Renal cortex interstitium (tissue), 11 donors: Measurements from ENCODE around the gene IDH2. TPM values are rescaled to one million over a fixed set of nuclear protein-coding genes. Genes with fewer than 3 reads are reported as not detected.

Source experiments
- DNase-seq, 11 donors: peaks; one replicate each; pipeline ENCODE4 v3.0.0-alpha.2; 2013; ENCODE audit warnings: low read depth in 9 of 11, low spot score in 4 of 11; ENCODE audit errors: extremely low read depth in 1 of 11
- polyA plus RNA-seq, 3 donors: library from polyadenylated mRNA; unstranded; fragments of 120-200 nt; gene quantifications; one replicate each; pipeline ENCODE4 v1.2.1, GENCODE V29; 2013; ENCODE audit not compliant: insufficient read length in 3 of 3

The IDH2 gene
- polyA plus RNA-seq, 3 donors = 175 to 241 (median 184) TPM

DNA sequence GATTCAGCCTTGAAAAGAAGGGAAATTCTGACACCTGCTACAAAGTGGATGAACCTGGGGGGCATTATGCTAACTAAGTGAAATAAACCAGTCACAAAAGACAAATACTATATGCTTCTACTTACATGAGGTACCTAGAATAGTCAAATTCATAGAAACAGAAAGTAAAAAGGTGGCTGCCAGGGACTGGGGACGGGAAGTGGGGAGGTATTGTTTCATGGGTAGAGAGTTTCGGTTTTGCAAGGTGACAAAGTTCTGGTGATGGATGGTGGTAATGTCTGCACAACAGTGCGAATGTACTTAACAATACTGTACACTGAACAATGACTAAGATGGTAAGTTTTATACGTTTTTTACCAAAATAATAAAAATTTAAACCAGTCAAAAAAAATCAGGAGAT is 4.8 kb downstream of the IDH2 start:
- no peak for DNase-seq

GRCh38 chr15:90095521-90095959 is 6.7 kb downstream of the IDH2 start:
- no peak for DNase-seq

DNA sequence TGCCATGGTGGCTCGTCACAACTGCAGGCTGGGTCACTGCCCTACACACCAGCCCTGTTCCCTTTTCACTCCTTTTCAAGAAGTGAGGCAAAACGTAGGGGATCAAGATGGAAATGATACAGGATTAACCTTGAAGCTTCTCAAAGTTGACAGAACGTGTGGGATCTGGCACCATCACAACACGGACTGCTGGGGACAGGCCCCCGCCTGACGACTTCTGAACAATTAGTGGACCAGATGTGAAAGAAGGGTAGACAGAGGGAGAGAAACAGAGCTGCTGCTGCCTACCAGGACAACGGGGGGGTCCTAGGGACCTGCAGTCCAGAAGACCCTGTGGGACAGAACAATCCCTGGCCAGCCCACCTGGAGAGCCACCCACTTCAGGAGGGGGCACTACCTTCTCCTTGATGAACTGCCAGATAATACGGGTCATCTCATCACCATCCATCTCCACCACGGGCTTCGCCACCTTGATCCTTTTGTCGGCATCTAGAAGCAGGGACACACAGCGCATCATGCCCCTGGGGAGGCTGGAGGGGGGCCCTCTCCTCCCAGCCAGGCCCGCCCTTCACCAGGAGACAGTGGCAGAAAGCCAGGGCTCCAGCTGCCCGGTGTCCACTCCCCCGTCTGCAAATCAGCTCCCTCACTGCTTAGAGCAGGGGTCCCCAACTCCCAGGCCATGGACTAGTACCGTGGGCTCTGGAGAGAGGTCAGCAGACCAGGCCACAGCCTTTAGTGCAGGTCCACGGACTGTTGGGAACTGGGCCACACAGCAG is 10.9 kb downstream of the IDH2 start:
- DNase-seq = no peak

DNA sequence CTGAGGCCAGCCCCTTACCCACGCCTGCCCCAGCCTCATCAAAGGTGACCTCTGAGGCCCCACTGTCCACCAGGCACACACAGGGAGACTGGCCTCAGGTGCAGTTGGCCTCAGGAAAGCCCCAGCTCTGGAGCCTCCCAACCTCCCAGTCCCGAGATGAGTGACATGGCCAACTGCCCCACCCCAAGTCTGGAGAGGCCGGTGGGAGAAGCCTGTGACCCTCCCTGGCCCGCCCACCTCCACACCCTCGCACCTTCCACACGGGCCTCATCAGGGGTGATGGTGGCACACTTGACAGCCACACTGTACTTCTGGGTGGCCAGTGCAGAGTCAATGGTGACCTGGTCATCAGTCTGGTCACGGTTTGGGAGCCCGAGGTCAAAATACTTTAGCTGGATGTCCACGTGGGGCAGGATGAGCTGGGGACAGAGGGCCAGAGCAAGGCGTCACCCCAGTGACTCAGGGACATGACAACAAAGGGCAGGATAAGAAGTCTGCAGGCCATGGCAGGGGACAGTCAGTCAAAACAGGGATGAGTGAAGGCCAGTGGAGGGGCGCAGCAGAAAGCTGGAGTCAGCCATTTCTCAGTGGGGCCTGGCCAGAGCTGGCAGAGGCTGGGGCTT is 11.9 kb downstream of the IDH2 start:
- no peak for DNase-seq

DNA sequence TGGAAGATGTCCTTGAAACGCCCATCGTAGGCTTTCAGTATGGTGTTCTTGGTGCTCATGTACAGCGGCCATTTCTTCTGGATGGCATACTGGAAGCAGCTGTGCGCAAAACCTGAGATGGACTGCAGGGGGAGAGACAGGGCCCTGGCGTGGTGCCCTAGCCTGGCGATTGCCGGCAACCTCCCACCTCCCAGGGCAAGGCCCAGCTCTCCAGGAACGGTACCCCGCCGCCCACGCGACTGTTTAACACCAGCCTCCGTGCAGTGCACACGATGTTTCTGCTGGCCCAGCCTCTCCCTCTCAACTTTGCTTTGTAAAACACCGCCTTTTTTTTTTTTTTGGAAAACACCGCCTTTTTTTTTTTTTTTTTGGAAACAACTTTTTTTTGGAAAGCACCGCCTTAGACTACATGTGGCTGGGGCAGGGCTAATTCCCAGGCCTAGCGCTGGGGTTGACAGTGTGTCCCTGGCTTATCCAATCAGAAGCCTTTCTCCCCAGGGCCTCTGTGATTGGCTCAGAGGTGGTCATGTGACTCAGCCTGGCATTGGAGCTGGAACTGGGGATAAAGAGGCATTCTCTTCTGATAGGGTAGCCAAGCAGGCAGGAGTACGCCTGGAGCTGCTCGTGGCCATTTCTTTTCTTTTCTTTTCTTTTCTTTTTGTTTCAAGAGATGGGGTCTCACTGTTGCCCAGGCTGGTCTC is 14.7 kb downstream of the IDH2 start:
- no peak for DNase-seq

DNA sequence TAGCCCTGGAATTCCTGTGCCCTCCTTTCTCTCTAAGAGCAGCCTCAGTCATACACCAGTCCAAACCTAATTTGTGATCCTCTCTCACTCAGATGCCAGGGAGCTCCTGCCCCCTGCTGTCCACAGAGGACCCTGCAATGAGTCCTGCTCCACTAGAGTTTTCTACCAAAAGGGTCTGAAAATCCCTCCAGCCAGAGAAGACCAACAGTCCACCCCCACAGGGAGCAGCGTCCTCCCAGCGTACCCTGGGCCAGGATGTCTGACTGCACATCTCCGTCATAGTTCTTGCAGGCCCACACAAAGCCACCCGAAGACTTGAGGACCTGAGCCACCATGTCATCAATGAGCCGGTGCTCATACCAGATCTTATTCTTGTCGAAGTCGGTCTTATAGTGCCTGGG is 15.4 kb downstream of the IDH2 start:
- no peak for DNase-seq

GRCh38 chr15:90085565-90085964 is 16.7 kb downstream of the IDH2 start:
- no peak for DNase-seq

DNA sequence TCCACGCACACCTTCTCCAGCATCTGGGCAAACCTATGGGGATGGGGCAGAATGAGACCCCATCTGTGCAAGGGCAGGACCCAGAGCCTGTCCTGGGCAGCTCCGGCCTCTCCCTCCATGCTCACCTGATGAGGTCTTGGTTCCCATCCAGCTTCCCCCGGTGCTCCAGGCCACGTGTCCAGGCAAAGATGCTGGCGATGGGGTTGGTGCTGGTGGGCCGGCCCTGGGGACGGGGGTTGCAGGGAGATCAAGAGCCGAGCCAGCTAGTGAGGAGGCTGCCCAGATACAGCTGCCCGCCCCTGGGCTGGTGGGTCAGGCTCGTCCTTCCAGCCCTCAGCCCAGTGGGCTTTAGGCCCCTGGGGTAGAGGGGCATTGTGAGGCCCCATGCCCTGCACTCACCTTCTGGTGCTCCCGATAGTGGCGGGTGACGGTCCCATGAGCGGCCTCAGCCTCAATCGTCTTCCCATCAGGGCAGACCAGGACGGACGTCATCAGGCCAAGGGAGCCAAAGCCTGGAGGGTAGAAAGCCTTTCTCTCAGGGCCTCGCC is 17.3 kb downstream of the IDH2 start:
- no peak for DNase-seq

- no peak for DNase-seq
Observed at GRCh38 chr15:90083954-90084607, 18.2 kb downstream of the IDH2 start.

- no peak for DNase-seq
Observed at GRCh38 chr15:90083419-90083818, 18.8 kb downstream of the IDH2 start.

DNA sequence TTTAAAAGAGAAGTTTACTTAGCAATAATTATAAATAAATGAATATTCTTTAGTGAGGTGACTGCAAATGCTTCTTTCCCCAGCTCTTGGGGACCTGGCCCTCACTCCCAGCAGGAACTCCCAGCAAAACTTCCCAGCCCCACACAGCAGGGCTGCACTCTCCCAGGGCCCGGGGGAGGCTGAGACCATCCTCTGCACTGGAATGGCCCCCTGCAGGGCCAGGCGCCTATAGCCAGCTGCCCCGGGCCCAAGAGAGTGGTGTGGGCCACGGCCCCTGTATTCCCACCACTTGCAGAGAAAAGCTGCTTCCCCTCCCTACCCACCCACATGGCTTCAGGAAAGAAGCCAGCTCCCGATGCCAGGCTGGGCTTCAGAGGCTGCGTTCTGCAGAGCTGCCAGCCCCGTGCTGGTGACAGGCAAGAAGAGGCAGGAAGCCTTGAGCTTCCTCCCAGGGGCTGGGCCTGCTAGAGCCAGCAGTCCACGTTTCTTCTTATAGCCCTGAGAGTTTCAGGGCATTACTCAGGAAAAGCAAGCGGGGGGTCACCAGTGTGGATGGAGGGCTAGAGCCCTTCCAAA is 20.0 kb downstream of the IDH2 start:
- DNase-seq = no peak

GRCh38 chr15:90080818-90081393 is 21.4 kb downstream of the IDH2 start:
- no peak for DNase-seq

GRCh38 chr15:90080458-90080755 is 21.9 kb downstream of the IDH2 start:
- DNase-seq = no peak

DNA sequence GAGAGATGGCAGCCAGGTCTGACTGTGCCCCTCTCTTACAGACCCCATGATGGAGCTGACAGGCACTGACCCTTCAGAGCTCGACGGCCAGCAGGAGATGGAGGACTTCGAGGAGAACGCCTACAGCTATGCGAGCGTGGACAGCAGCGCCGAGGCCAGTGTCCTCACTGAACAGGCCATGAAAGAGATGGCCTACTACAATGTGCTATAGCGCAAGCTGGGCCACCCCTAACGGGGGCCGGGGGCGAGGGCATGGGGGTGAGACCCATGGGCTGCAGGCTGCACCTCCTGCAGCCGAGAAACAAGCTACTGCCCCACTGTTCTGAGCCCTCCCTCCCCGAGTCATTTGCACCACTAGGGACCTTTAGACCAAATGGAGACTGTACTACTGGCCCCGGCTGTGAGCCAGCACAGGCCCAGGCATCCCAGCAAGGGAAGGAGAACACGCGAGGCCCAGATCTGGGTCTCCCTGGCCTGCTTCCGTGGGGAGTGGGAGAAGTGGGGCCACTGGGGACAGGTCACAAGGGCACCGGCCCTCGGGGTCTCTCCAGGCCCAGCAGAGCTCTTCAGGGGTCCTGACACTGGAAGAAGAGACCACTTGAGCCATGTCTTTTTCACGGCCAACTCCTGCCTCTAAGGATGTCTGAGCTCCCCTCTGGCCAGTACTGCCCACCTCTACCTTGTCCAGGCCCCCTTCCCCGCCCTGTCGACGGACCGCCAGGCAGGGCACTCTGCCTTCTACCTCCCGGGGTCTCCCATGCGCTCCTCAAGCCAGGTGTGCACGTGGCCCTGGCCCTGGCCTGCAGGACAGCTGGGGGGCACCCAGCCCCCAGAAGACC is 22.4 kb downstream of the IDH2 start:
- no peak for DNase-seq

DNA sequence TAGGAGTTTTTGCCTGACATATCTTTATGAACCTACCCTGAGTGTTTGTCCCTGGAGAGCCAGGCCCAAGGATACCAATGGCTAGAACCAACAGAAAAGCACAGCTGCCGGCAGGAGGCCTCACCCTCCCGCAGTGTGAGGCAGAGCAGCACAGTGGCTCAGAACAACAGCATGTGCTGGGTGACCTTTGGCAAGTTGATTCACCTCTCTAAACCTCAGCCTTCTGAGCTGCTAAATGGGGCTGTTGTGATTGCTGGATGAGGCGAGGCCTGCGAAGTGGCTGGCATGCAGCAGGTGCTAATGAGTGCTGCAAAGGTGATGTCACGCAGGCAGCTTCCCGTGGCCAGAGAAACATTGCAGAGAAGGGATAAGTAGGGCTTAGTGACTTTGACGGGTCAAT is 23.3 kb downstream of the IDH2 start:
- no peak for DNase-seq

DNA sequence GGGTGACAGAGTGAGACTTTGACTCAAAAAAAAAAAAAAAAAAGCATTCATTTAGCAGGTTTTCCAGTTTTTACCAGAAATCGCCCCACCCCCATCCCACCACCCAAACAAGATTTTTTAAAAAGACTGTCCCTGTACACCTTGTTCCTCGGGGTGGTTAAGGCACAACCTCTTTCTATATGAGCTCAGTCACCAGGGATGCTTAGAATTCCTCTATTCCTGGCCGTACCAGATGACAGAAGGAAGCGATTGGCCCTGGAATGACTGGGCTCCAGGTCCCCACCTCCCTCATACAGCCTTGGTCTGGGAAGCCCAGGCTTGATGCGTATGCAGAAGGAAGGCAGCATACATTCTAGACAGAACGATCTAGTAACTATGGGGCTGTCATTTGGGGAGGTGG is 25.6 kb downstream of the IDH2 start:
- DNase-seq = no peak

GRCh38 chr15:90075420-90076289 is 26.6 kb downstream of the IDH2 start:
- DNase-seq = no peak
